Skeletal muscle cell (primary cell): ENCODE results near the gene CNTFR.
A peak's percentile ranks its signal among the peaks of the same experiment; 100 is the strongest.
"Not testable (repeated sequence)": the region's sequence is repeated elsewhere in the genome, so short reads cannot be mapped to it uniquely, and the experiment has no call there.

Experiments
- DNase-seq: peaks from one replicate; pipeline ENCODE4 v3.0.0-alpha.2; 2010; ENCODE audit warnings: low read depth
- H3K4me3 ChIP-seq: 2 replicates; pipeline ENCODE4 v1.5.1; 2011; ENCODE audit warnings: low read depth, mild to moderate bottlenecking, control low read depth, low read length, moderate library complexity

The CNTFR gene

GRCh38 chr9:34546834-34547827, 42.4 kb downstream of the CNTFR start:
- H3K4me3 ChIP-seq, result no peak overlapping the region
- peak; percentile 15 for DNase-seq

- no peak for DNase-seq
- no peak overlapping the region for H3K4me3 ChIP-seq
Measured at GRCh38 chr9:34546102-34546833, 43.3 kb downstream of the CNTFR start.

- no peak for DNase-seq
- no peak overlapping the region for H3K4me3 ChIP-seq
Measured at GRCh38 chr9:34545497-34545896, 44.0 kb downstream of the CNTFR start.

GRCh38 chr9:34544035-34544434, 45.5 kb downstream of the CNTFR start:
- DNase-seq, result no peak
- no peak overlapping the region for H3K4me3 ChIP-seq

GRCh38 chr9:34541540-34541939, 48.0 kb downstream of the CNTFR start:
- H3K4me3 ChIP-seq, result no peak overlapping the region
- no peak for DNase-seq

- DNase-seq, result peak; percentile 25
- H3K4me3 ChIP-seq, result no peak overlapping the region
Measured at GRCh38 chr9:34540827-34541226, 48.7 kb downstream of the CNTFR start.

GRCh38 chr9:34536685-34537084, 52.8 kb downstream of the CNTFR start:
- no peak overlapping the region for H3K4me3 ChIP-seq
- no peak for DNase-seq

GRCh38 chr9:34532041-34532440, 57.5 kb downstream of the CNTFR start:
- DNase-seq, H3K4me3 ChIP-seq: not testable (repeated sequence)

- no peak overlapping the region for H3K4me3 ChIP-seq
- DNase-seq, result no peak
Measured at GRCh38 chr9:34526026-34526425, 63.5 kb downstream of the CNTFR start.

- H3K4me3 ChIP-seq, result no peak overlapping the region
- no peak for DNase-seq
Measured at GRCh38 chr9:34524349-34524748, 65.2 kb downstream of the CNTFR start.

GRCh38 chr9:34522971-34523797, 66.3 kb downstream of the CNTFR start, which contains the start of gene ENHO:
Gene ENHO, minus strand, starts transcription at chr9:34522990. Its CDS starts 1,295 bp downstream, at chr9:34521695.
- peak within 1 kb of the TSS; percentile 38 for H3K4me3 ChIP-seq
- DNase-seq, result peak; percentile 30

- H3K4me3 ChIP-seq, result peak overlapping the region; percentile 38
- DNase-seq, result no peak
Measured at GRCh38 chr9:34522091-34522887, 67.2 kb downstream of the CNTFR start.

GRCh38 chr9:34521406-34522045, 68.0 kb downstream of the CNTFR start:
- no peak for DNase-seq
- H3K4me3 ChIP-seq, result no peak overlapping the region

GRCh38 chr9:34520505-34521385, 68.8 kb downstream of the CNTFR start:
- no peak overlapping the region for H3K4me3 ChIP-seq
- DNase-seq, result no peak

- no peak for DNase-seq
- no peak overlapping the region for H3K4me3 ChIP-seq
Measured at GRCh38 chr9:34520096-34520495, 69.4 kb downstream of the CNTFR start.

GRCh38 chr9:34519321-34520020, 70.1 kb downstream of the CNTFR start:
- DNase-seq, result no peak
- no peak overlapping the region for H3K4me3 ChIP-seq

- no peak for DNase-seq
Measured at GRCh38 chr9:34518896-34519295, 70.6 kb downstream of the CNTFR start.

More at GRCh38 chr9:34518896-34519295, 70.6 kb downstream of the CNTFR start:
- H3K4me3 ChIP-seq, result no peak overlapping the region
